HepG2 (cell line): Measurements from ENCODE around the gene SMYD2. TPM values are rescaled to one million over a fixed set of nuclear protein-coding genes. Genes with fewer than 3 reads are reported as not detected.

Experiments
- CENPT ChIP-seq: sonication (generic); formaldehyde crosslinking; IDR thresholded peaks from 2 replicates; pipeline ENCODE4 v1.8.0; 2022; ENCODE audit warnings: low read depth, mild to moderate bottlenecking, moderate library complexity, missing genetic modification reagents
- DNMT3B ChIP-seq: conservative IDR thresholded peaks from 2 replicates; pipeline ENCODE4 v1.6.1; 2016; ENCODE audit warnings: missing biosample characterization, control low read depth
- ELF3 ChIP-seq: IDR thresholded peaks from 2 replicates; pipeline ENCODE4 v1.6.1; 2016; ENCODE audit warnings: missing genetic modification reagents, missing compliant biosample characterization
- EZH2 ChIP-seq: conservative IDR thresholded peaks from 2 replicates; pipeline ENCODE4 v1.6.1; 2012; ENCODE audit warnings: mild to moderate bottlenecking, low read depth, low read length, moderate library complexity
- FOXM1 ChIP-seq: sonication (generic); formaldehyde crosslinking; IDR thresholded peaks from 2 replicates; pipeline ENCODE4 v1.5.0; 2020; ENCODE audit warnings: missing genetic modification reagents
- HBP1 ChIP-seq: IDR thresholded peaks from 2 replicates; pipeline ENCODE4 v1.6.1; 2016; ENCODE audit warnings: low read depth, control low read depth
- NFRKB ChIP-seq: fragments of 450-650 bp; IDR thresholded peaks from 2 replicates; pipeline ENCODE4 v1.6.1; 2017
- NONO ChIP-seq, 2 experiments: fragments of 450-650 bp in 1 of 2; sonication (generic) in 1 of 2; formaldehyde crosslinking in 1 of 2; IDR thresholded peaks in 1 of 2; conservative IDR thresholded peaks in 1 of 2; 2 replicates each; pipeline versions ENCODE4 v1.6.1 to v1.8.0; 2017 to 2022; ENCODE audit warnings: mild to moderate bottlenecking in 1 of 2, missing genetic modification reagents in 1 of 2, moderate library complexity in 1 of 2
- PHB2 ChIP-seq: fragments of 450-650 bp; IDR thresholded peaks from 2 replicates; pipeline ENCODE4 v1.6.1; 2018; ENCODE audit not compliant: partially characterized antibody
- RFXAP ChIP-seq: sonication (generic); formaldehyde crosslinking; IDR thresholded peaks from 2 replicates; pipeline ENCODE4 v1.4.0; 2020; ENCODE audit warnings: missing genetic modification reagents, borderline replicate concordance
- RORA ChIP-seq: sonication (generic); formaldehyde crosslinking; IDR thresholded peaks from 2 replicates; pipeline ENCODE4 v1.5.0; 2020; ENCODE audit warnings: mild to moderate bottlenecking, missing genetic modification reagents, moderate library complexity
- SP4 ChIP-seq: sonication (generic); formaldehyde crosslinking; IDR thresholded peaks from 2 replicates; pipeline ENCODE4 v1.8.1; 2023; ENCODE audit warnings: mild to moderate bottlenecking, missing genetic modification reagents
- TGIF2 ChIP-seq: IDR thresholded peaks from 2 replicates; pipeline ENCODE4 v1.6.1; 2016; ENCODE audit warnings: control low read depth, missing compliant biosample characterization
- ZBTB33 ChIP-seq: sonication (generic); formaldehyde crosslinking; IDR thresholded peaks from 2 replicates; pipeline ENCODE4 v1.4.0; 2020; ENCODE audit warnings: missing genetic modification reagents
- ZFP36L2 ChIP-seq: sonication (generic); formaldehyde crosslinking; IDR thresholded peaks from 2 replicates; pipeline ENCODE4 v1.4.0; 2020; ENCODE audit warnings: missing genetic modification reagents
- ZNF101 ChIP-seq: sonication (generic); formaldehyde crosslinking; IDR thresholded peaks from 2 replicates; pipeline ENCODE4 v1.4.0; 2020; ENCODE audit warnings: mild to moderate bottlenecking, low read depth, missing genetic modification reagents, borderline replicate concordance
- ZNF557 ChIP-seq: sonication (generic); formaldehyde crosslinking; IDR thresholded peaks from 2 replicates; pipeline ENCODE4 v1.4.0; 2020; ENCODE audit warnings: missing genetic modification reagents
- ZNF713 ChIP-seq: sonication (generic); formaldehyde crosslinking; IDR thresholded peaks from 2 replicates; pipeline ENCODE4 v1.4.0; 2020; ENCODE audit warnings: mild to moderate bottlenecking, missing genetic modification reagents
- ZNF772 ChIP-seq: sonication (generic); formaldehyde crosslinking; IDR thresholded peaks from 2 replicates; pipeline ENCODE4 v1.5.0; 2020; ENCODE audit warnings: mild to moderate bottlenecking, missing genetic modification reagents
- ZNF782 ChIP-seq: sonication (generic); formaldehyde crosslinking; IDR thresholded peaks from 2 replicates; pipeline ENCODE4 v1.4.0; 2020; ENCODE audit warnings: missing genetic modification reagents, mild to moderate bottlenecking, borderline replicate concordance
- ZNF816 ChIP-seq: sonication (generic); formaldehyde crosslinking; IDR thresholded peaks from 2 replicates; pipeline ENCODE4 v1.8.0; 2022; ENCODE audit warnings: missing genetic modification reagents, mild to moderate bottlenecking, borderline replicate concordance
- ZSCAN20 ChIP-seq: sonication (generic); formaldehyde crosslinking; IDR thresholded peaks from 2 replicates; pipeline ENCODE4 v1.4.0; 2020; ENCODE audit warnings: missing genetic modification reagents, mild to moderate bottlenecking, borderline replicate concordance
- polyA plus RNA-seq, 8 experiments: library from polyadenylated mRNA; depleted of rRNA in 3 of 8; stranded (reverse) in 7 of 8; unstranded in 1 of 8; fragments of >200 nt; fragmentation: Illumina TruSeq in 4 of 8; extraction: Trizol in 4 of 8; gene quantifications; 2 replicates each; pipeline versions ENCODE4 v1.2.1 to v1.2.3, GENCODE V29; 2011 to 2016; ENCODE audit warnings: low read depth in 4 of 8, missing spikeins in 1 of 8, mixed read lengths in 1 of 8; ENCODE audit not compliant: insufficient read depth in 1 of 8
- total RNA-seq, 5 experiments: library from RNA; depleted of rRNA; stranded (reverse); fragments of >200 nt; fragmentation: Illumina TruSeq; extraction: Trizol; gene quantifications; 2 replicates each; pipeline ENCODE4 v1.2.3, GENCODE V29; 2016; ENCODE audit warnings: low read depth in 1 of 5
- TF ChIP-seq, protein P1 (sequence below): sonication (generic); formaldehyde crosslinking; IDR thresholded peaks from 2 replicates; pipeline ENCODE4 v1.5.1; 2020; ENCODE audit warnings: mild to moderate bottlenecking, missing genetic modification reagents, moderate library complexity
- TF ChIP-seq, protein P2 (sequence below): IDR thresholded peaks from 2 replicates; pipeline ENCODE4 v1.6.1; 2016; ENCODE audit warnings: mild to moderate bottlenecking

The SMYD2 gene
- total and polyA plus RNA-seq, 2 of the 13 experiments (the other 11 are each of a cell fraction or from before 2014, with no cell fraction given), result 72.7 to 139 TPM

- TF ChIP-seq HBP1 (no peak; the same call in 1 of the 2 replicates), ELF3 (CRISPR knock-in tag) (peak; percentile 33), PHB2 (no peak), ZFP36L2 (CRISPR knock-in tag) (no peak), NONO (IDR thresholded peaks at IDR 0.05) (no peak), NONO (CRISPR knock-in tag; conservative IDR thresholded peaks at IDR 0.05) (peak; percentile 49; the same call in 1 of the 2 replicates), CENPT (no peak), ZNF713 (CRISPR knock-in tag) (no peak), FOXM1 (CRISPR knock-in tag) (no peak), EZH2 (no peak), RFXAP (CRISPR knock-in tag) (no peak), NFRKB (no peak), TGIF2 (no peak), DNMT3B (CRISPR knock-in tag) (no peak), ZNF557 (CRISPR knock-in tag) (no peak), SP4 (CRISPR knock-in tag) (0 out of 2 replicates have a peak, but pooled peaks have one; percentile 12), ZSCAN20 (CRISPR knock-in tag) (peak; percentile 61; the same call in 1 of the 2 replicates), ZBTB33 (CRISPR knock-in tag) (no peak), ZNF101 (CRISPR knock-in tag) (no peak), RORA (CRISPR knock-in tag) (no peak), ZNF772 (CRISPR knock-in tag) (no peak), ZNF816 (CRISPR knock-in tag) (no peak), ZNF782 (CRISPR knock-in tag) (peak; percentile 50; the same call in 1 of the 2 replicates)
- TF ChIP-seq, protein P1, sequence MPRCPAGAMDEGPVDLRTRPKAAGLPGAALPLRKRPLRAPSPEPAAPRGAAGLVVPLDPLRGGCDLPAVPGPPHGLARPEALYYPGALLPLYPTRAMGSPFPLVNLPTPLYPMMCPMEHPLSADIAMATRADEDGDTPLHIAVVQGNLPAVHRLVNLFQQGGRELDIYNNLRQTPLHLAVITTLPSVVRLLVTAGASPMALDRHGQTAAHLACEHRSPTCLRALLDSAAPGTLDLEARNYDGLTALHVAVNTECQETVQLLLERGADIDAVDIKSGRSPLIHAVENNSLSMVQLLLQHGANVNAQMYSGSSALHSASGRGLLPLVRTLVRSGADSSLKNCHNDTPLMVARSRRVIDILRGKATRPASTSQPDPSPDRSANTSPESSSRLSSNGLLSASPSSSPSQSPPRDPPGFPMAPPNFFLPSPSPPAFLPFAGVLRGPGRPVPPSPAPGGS (CRISPR knock-in tag), result peak; percentile 93
- TF ChIP-seq, protein P2, sequence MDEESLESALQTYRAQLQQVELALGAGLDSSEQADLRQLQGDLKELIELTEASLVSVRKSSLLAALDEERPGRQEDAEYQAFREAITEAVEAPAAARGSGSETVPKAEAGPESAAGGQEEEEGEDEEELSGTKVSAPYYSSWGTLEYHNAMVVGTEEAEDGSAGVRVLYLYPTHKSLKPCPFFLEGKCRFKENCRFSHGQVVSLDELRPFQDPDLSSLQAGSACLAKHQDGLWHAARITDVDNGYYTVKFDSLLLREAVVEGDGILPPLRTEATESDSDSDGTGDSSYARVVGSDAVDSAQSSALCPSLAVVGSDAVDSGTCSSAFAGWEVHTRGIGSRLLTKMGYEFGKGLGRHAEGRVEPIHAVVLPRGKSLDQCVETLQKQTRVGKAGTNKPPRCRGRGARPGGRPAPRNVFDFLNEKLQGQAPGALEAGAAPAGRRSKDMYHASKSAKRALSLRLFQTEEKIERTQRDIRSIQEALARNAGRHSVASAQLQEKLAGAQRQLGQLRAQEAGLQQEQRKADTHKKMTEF, result peak; percentile 86
Measured at GRCh38 chr1:214280386-214281020, 456 bp upstream of the SMYD2 start (continued).
